ENCODE data around the gene SHFL. TPM values are rescaled to one million over a fixed set of nuclear protein-coding genes. Genes with fewer than 3 reads are reported as not detected.

SHFL gene
- total RNA-seq, 1 experiment from 2014 or later, result 18.5 TPM

- H3K27me3 ChIP-seq (ENCODE audit: insufficient read depth, low read length), result no peaks in the 10 kb centered on the region
- POLR2A ChIA-PET, result no interaction called here
- RAD21 ChIA-PET (ENCODE audit: low non-redundant PET in 1 of 2, low total read pairs in 2 of 2, uncharacterized antibody in 2 of 2, unreplicated experiment in 2 of 2), result no interaction called here
- peaks cover 57 to 90% of the 10 kb centered on the region in 2 experiments for H3K36me3 ChIP-seq (ENCODE audit: control insufficient read depth in 1 of 2, insufficient read depth in 2 of 2, low read length in 2 of 2)
- H3K4me1 ChIP-seq (ENCODE audit: control insufficient read depth in 1 of 2, insufficient read depth in 2 of 2, low read length in 2 of 2), result no peaks in the 10 kb centered on the region
- H3K4me2 ChIP-seq (ENCODE audit: low read length), result no peak overlapping the region
- TF ChIP-seq POLR2AphosphoS5 (IDR thresholded peaks at IDR 0.05; ENCODE audit: low read depth, low read length), result no peak
- TF ChIP-seq ZFX (IDR thresholded peaks at IDR 0.05), result no peak
- TF ChIP-seq CTCF (IDR thresholded peaks at IDR 0.05 in 2 of 3, conservative IDR thresholded peaks at IDR 0.05 in 1 of 3; ENCODE audit: borderline replicate concordance in 1 of 3, insufficient read depth in 1 of 3, low read depth in 2 of 3, low read length in 2 of 3), result no peak
- TF ChIP-seq POLR2A (IDR thresholded peaks at IDR 0.05; ENCODE audit: borderline replicate concordance, extremely low read depth, insufficient read depth, insufficient read length), result no peak
- no peak for TF ChIP-seq ZNF274 (IDR thresholded peaks at IDR 0.05; ENCODE audit: low read depth, low read length)
- no peak for TF ChIP-seq MAX (IDR thresholded peaks at IDR 0.05)
- no peak for DNase-seq (ENCODE audit: low read depth, low spot score)
- intact Hi-C loops (cut with micrococcal nuclease), result no loop called here
- BruUV-seq (replicated peaks), result no TSS peak
- no peaks in the 10 kb centered on the region for H4K20me1 ChIP-seq (ENCODE audit: insufficient read depth)
- H2AFZ ChIP-seq (ENCODE audit: low read depth, low read length, poor library complexity, severe bottlenecking), result no peak overlapping the region
- CTCF ChIA-PET, result no interaction called here
- no peak overlapping the region for H3K27ac ChIP-seq (ENCODE audit: low read depth, low read length)
- no peak overlapping the region for H3K9ac ChIP-seq (ENCODE audit: low read length)
- ATAC-seq, result no peak
- H3K9me2 ChIP-seq (ENCODE audit: insufficient read depth), result no peaks in the 10 kb centered on the region
- H3K9me3 ChIP-seq (ENCODE audit: control insufficient read depth in 1 of 2, insufficient read depth in 1 of 2, low read depth in 1 of 2, low read length in 2 of 2), result no peaks in the 10 kb centered on the region
- H3K4me3 ChIP-seq (replicated peaks in 1 of 2; ENCODE audit: low read depth in 1 of 2, low read length in 2 of 2), result no peak overlapping the region
- H3K79me2 ChIP-seq (ENCODE audit: insufficient read depth, low read length), result peaks cover 11% of the 10 kb centered on the region; the same call in 1 of the 2 replicates
Observed at GRCh38 chr19:10141973-10142372, 55.9 kb downstream of the SHFL start.

Small RNAs within 50 kb of the gene (microRNA-seq; reads per million reads assigned to microRNA genes)
- not detected for gene MIR5589 (ENCODE audit: borderline number of aligned reads)

Other genes starting within 250 kb of the SHFL start
- gene OLFM2, start 149.8 kb upstream of the SHFL start, total RNA-seq (2021; ENCODE audit: unreplicated experiment), result 19.9 TPM
- 0.15 TPM for gene COL5A3, start 75.8 kb upstream of the SHFL start, total RNA-seq (2021; ENCODE audit: unreplicated experiment)
- not detected for gene RDH8, start 72.8 kb upstream of the SHFL start, total RNA-seq (2021; ENCODE audit: unreplicated experiment)
- not detected for gene ANGPTL6, start 16.4 kb downstream of the SHFL start, total RNA-seq (2021; ENCODE audit: unreplicated experiment)
- gene PPAN, start 20.0 kb downstream of the SHFL start, total RNA-seq (2021; ENCODE audit: unreplicated experiment), result 101 TPM
- gene P2RY11, start 25.4 kb downstream of the SHFL start, total RNA-seq (2021; ENCODE audit: unreplicated experiment), result 43.8 TPM
- 254 TPM for gene EIF3G, start 33.6 kb downstream of the SHFL start, total RNA-seq (2021; ENCODE audit: unreplicated experiment)
- gene DNMT1, start 108.6 kb downstream of the SHFL start, total RNA-seq (2021; ENCODE audit: unreplicated experiment), result 235 TPM
- 6.1 TPM for gene S1PR2, start 145.0 kb downstream of the SHFL start, total RNA-seq (2021; ENCODE audit: unreplicated experiment)
- 146 TPM for gene MRPL4, start 165.9 kb downstream of the SHFL start, total RNA-seq (2021; ENCODE audit: unreplicated experiment)
- gene ICAM1, start 184.8 kb downstream of the SHFL start, total RNA-seq (2021; ENCODE audit: unreplicated experiment), result 5.0 TPM
- gene ICAM4, start 200.6 kb downstream of the SHFL start, total RNA-seq (2021; ENCODE audit: unreplicated experiment), result not detected
- 53.9 TPM for gene ICAM5, start 203.6 kb downstream of the SHFL start, total RNA-seq (2021; ENCODE audit: unreplicated experiment)
- gene ZGLP1, start 223.5 kb downstream of the SHFL start, total RNA-seq (2021; ENCODE audit: unreplicated experiment), result 5.0 TPM
- 21.0 TPM for gene FDX2, start 229.7 kb downstream of the SHFL start, total RNA-seq (2021; ENCODE audit: unreplicated experiment)
- gene RAVER1, start 247.2 kb downstream of the SHFL start, total RNA-seq (2021; ENCODE audit: unreplicated experiment), result 71.0 TPM